GM19351 (cell line): ENCODE measurements around the gene ATP2A3.

Experiments used
- ATAC-seq: cut with Tn5 transposase; IDR thresholded peaks from one replicate; pipeline ENCODE4 v1.9.1; 2021; ENCODE audit warnings: mild to moderate bottlenecking, moderate library complexity; ENCODE audit not compliant: unreplicated experiment

Gene ATP2A3

DNA sequence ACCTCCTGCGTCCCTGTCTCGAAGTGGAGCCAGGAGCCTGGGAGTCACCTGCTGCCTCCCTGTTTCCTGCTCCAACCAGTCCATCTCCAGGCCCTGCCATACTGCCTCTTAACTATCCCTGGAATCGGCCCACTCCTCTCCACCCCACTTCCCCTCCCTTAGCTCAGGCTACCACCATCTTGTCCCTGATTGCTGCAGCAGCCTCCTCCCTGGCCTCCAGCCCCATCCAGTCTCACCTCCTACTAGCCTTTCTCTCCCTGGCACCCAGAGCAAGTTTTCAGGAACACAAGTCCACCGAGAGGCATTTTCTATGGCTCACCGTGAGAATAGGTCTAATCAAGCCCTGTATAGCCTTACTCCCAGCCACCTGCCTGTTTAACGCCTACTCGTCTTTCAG is 70.5 kb downstream of the ATP2A3 start:
- no peak for ATAC-seq

DNA sequence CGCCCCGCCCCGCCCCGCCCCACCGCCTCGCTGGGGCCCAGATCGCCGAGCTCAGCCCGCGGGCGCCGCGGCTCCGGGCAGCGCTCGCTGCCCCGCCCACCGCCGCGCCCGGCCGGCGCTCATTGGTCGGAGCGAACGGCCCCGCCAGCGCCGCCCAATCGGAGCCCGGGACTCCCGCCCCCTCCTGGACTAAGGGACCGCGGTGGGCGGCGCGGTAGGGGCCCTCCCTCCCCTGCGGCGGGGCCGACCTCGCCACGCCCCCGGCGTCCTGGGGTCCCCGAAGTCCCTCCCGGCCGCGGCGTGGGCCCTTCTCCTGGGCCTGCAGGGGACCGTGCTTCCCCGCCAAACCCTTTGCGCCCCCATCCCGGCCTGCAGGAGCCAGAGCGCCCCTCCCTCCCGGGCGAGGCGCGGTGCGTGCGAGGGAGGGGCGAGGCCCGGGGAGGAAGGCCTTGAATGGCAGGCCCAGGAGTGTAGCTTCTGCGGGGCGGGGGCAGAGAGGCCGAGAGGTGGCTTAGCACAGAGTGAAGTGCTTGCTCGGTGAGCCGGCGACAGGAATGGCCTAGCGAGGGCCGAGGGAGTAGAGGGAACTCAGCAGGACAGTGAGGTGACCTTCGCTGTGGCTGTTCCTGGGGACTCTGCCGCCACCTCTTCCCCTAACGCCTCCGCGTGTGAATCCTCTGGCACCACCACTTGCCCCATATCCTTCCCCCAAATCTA is 71.1 kb downstream of the ATP2A3 start, which contains the start of gene CAMKK1:
TSS of gene CAMKK1 (minus strand) at position 51 of the 717 bp plus-strand sequence. CDS start 7,366 bp downstream, outside the sequence.
- ATAC-seq, result peak; percentile 88

DNA sequence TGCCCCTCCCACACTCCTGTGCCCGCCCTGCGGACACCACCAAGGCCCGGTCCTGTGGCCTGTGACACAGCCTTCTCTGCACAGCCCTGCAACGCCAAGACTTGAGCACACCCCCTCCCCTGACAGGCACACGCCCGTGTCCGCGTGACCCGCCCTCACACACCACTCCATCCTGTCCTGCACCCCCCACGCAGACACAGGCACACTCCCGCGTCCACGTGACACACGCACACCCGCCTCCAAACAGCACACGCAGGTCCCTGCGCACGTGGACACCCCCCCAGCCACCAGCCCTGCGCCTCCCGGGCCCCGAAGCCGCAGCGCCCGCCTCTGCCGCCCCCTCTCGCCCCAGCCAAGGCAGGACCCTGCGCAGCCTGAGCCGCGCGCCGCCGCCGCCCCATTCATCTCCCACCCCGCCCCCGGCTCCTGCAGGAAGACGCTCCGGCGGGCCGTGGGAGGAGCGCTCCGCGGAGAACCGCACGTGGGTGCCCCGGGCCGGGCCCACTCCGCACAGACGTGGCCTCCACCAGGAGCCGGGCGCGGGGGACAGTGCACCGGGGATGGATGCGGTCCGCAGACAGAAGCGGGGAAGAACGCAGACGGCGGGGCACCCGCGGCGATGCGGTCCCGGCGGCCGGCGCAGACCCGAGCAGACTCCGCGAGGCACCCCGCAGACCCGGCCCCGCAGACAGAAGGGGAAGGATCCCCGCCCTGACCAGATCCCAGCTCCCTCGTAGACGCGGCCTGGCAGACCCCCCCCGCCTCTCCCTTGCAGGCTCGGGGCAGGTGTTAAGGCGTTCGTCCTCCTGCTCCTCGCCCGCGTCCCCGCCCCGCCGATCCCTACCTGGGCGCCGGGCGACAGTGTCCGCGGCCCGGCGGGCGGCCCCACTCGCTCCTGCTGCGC is 71.9 kb downstream of the ATP2A3 start:
- ATAC-seq, result no peak

DNA sequence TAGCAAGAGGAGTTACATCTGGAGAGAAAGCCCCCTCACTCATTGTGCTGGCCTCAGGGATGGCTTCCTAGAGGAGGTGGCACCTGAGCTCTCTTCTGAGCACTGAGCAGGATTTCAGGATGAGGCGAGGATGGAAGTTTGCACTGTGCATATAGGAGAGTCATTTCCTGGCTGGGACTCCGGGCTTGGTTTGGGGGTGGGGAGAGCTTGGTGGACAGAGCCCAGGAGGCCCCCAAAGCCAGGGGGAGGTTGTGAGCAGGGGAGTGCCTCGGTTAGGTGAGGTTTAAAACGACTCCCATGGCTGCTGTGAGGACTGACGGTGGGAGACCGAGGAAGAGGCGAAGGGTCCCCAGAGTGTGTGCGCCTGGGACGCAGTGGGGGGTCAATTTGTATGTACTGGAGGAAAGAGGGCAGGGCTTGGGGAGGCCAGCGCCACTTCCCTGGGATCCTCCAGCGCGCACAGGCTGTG is 72.6 kb downstream of the ATP2A3 start:
- no peak for ATAC-seq

DNA sequence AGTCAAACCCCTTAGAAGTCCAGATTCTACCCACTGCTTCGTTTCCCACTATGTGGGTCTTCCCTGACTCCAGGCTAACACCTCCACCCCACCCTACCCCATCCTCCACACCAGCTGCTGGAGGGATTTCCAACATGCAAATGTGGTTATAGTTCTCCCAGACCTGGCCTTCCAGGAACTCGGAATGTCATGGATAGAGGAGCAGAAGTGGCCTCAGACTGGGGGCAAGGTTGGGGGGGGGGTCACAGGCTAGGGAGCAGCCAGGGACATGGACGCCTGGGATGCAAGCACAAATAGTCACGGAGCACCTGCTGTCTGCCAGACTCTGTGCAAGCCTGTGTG is 73.4 kb downstream of the ATP2A3 start:
- no peak for ATAC-seq

DNA sequence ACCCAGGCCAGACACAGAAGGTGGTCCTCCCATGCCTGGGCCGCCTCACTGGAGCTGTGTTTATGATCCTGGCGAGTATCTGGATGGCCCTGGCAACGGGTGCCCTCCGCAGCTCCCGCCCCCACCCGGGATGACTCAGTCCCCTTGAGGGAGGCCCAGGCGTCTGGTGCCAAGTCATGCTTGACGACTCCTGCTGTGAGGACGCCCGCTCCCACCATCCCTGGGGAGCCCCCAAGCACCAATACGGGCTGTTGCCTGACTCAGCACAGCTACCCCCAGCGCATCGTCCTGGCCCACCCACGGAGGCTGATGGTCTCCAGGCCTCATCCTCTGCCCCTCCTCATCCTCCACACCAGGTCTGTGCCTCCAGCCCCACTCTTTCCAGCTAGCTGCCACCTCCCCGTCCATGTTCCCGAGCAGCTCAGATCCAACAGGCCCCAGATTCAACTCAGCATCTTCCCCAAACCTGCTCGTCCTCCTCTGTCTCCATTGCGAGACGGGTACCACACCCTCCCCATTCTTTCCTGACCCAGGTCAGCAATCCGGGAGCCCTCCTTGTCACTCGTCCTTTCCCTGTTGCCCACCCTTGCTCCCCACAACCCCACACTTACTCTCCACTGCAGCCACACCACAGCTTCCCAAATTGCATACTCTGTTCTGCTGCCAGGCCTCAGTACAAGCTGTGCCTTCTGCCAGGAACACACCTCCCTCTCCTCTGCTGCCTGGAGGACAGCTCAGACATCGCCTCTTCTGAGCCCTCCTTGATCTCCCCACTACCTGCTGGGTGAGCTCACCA is 74.0 kb downstream of the ATP2A3 start:
- no peak for ATAC-seq

DNA sequence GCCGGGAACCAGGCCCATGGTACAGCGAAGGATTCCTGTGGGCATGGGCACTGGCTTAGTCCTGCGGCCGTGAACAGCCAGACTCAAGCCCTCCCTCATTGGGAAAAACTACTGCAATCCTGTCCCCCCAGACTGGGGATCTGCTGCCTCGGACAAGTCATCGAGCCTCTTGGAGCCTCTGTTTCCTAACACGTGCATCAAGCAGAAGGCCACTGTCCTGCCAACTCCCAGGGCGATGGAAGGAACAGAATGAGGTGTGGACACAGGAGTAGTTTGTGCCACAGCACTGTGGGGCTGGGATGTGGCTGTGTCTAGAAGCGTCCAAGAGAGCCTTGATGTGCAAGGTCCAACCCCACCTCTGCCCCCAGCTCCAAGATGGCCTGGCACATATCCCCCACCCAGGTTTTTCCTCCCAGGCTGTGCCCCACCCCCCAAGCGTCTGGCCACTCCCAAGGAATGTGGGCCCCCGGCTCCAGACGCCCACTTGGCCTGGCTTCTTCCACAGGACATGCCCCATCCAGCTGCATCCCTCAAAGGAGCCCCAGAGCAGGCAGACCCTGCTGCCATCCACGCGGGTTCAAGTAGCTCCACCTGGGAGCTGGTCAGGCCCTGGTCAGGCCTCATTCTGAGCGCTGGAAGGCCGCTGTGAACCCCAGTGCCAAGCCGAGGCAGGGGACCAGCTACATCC is 74.8 kb downstream of the ATP2A3 start:
- ATAC-seq, result no peak

DNA sequence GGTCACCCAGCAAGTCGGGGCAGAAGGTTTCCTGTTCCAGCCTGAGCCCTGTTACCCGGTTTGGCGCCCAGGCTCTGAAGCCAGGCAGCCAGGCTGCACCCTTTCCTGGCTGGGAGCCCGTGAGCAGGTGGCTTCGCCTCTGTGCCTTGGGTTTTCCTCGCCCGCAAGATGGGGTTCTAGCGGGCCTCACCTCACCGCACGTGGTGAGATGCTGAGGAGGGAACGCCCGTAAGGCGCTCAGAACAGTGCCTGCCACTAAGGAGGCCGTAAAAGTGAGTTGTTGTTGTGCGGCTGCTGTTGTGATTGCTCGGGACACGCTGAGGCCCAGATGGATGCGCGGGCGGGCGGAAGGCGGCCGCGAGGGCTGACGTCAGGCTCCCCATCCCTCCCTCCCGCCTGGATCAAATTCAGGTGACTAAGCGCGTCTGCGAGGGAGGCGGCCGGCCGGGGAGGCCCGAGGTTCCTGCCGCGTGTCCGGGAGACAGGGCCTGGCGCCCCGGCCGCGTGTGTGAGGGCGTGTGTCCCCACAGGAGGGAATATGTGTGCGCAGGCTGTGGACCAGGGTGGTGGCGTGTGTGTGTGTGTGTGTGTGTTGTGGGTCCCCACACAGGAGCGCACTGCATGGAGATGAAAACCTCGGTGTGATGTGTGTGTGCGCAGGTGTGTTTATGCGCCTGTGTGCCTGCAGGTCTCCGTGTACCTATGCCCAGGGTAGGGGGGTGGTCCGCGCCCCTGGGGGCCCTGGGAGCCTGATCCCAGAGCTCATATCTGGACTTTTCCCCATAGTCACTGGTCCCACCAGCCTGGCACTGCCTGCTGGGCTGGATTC is 75.7 kb downstream of the ATP2A3 start:
- ATAC-seq, result no peak

DNA sequence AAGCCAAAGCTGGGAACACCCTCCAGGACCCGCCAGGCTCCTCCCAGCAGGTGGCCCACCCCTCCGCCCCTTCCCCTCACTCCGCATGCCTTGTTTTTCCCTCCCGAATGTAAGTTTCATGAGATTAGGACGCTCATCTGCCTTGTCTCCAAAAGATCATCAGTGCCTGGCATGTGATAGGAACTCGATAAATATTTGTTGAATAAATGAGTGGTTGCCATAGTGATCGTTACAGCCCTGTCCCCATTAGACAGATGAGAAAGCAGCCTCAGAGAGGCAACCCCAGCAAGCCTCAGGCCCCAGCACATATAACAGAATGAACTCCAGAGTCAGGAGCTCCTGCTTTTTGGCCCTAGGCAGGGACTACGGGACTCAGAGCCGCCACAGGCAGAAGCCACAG is 76.4 kb downstream of the ATP2A3 start:
- ATAC-seq, result no peak

DNA sequence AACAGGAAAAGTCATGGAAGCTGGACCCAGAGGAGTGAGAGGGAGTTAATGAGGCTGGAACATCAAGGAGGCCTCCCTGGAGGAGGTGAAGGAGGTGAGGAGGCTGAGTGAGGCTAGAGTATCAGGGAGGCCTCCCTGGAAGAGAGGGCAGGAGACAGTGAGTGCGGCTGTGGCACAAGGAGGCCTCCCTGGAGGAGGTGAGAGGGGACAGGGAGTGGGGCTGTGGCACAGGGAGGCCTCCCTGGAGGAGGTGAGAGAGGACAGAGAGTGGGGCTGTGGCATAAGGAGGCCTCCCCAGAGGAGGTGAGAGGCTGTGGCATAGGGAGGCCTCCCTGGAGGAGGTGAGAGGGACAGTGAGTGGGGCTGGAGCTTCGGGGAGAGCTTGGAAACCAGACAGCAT is 76.8 kb downstream of the ATP2A3 start:
- no peak for ATAC-seq

DNA sequence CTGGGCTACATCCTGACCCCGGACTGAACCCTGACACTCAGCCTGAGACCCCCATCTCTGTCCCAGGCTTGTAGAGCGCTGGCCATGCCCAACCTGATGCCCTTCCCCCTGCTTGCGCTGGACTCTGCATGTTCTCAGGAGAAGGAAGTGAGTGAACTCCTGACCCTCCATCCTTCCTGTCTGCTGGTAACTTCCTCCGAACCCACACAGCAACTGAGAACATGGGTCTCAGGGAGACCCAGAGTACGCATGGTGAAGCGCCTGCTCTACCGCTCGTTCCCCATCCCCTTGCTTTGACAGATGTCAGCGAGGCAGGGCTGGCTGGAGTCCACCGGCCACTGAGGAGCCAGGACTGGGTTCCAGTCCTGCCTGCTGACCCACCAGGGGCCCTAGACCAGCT is 77.5 kb downstream of the ATP2A3 start:
- ATAC-seq, result no peak

DNA sequence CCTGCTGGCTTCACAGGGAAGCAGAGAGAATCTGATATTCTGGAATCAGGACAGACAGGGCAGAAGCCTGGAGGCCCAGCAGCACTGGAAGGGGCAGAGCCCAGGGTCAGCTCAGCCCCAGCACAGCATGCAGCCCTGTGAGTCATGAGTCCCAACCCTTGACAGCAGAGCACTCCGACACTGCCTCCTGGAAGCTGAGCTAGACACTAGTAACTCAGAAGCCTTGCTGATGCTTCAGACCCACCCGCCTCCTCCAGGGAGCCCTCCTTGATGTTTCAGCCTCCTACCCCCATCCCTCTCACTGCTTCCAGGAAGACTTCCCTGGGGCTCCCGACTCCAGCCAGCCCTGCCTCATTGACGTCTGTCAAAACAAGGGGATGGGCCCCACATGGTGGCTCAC is 78.3 kb downstream of the ATP2A3 start:
- ATAC-seq, result no peak

DNA sequence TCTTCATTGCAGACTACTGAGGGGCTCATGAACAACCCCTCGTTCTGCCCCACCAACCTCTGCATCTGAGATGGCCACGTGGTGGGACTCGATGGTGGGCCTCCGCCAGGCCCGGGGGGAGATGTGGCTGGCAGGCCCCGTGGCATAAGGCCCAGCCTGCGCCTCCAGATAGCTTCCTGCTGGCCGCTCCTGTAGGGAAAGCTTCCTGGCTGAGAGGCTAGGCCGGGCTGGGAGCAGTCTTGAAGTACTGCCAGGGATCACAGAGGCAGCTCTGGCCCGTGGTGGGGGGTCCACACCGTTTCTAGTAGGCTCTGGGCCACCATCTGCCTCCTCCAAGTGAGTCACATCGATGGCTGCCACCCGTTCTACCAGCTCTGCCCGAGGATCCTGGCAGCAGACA is 79.0 kb downstream of the ATP2A3 start:
- no peak for ATAC-seq

DNA sequence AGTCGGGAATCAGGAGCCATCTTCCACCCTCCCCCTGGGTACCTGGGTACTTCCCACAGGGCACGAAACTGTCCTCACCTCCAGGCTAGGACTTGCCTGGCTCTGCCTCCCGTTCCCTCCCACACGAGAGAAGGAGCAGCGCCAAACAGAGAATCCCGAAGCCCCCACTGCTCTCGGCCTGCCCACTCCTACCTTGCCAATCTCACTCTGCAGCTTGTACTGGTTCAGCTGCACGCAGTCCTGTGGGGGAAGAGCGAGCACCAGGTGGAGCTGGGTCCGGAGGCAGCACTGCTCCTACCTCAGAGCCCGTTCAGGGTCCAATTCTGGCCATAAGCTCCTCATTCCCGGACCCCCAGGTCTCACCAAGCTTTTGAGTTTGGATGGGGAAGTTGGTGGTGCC is 80.0 kb downstream of the ATP2A3 start:
- ATAC-seq, result no peak

DNA sequence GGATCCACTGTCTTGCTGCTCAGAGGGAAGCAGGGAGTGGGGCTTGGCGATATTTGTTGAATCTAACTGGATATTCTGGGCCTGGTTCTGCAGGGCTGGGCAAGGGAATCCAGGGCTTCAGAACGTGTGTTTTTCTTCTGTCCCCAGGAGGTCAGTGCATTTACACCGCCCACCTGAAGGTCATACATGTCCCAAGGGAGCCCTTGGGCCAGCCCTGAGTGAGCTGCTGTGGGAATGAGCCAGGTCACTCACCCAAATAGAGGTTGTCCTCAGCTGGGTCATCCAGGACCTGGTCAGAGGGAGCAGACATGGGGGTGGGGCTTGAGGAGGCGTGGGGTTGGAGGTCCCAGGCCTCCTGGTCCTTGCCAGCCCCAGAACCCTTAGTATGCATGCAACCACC is 82.0 kb downstream of the ATP2A3 start:
- ATAC-seq, result no peak

DNA sequence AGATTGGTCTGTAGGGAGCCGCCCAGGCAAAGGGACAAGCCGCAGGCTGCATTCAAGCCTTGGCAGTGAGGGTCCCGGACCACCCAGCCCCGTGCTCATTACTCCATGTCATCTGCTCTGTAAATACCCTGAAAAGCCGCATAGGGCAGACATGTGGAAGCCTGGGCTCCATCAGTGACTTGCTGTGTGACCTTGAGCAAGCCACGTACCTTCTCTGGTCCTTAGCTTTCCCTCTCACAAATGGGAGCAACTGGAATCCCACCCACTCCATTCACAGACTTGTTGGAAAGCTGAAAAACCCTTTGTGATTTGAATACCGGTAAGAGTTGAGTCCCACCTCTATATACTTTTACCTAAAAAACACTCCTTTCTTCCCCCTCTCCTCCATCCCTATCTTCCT is 83.3 kb downstream of the ATP2A3 start:
- ATAC-seq, result no peak

DNA sequence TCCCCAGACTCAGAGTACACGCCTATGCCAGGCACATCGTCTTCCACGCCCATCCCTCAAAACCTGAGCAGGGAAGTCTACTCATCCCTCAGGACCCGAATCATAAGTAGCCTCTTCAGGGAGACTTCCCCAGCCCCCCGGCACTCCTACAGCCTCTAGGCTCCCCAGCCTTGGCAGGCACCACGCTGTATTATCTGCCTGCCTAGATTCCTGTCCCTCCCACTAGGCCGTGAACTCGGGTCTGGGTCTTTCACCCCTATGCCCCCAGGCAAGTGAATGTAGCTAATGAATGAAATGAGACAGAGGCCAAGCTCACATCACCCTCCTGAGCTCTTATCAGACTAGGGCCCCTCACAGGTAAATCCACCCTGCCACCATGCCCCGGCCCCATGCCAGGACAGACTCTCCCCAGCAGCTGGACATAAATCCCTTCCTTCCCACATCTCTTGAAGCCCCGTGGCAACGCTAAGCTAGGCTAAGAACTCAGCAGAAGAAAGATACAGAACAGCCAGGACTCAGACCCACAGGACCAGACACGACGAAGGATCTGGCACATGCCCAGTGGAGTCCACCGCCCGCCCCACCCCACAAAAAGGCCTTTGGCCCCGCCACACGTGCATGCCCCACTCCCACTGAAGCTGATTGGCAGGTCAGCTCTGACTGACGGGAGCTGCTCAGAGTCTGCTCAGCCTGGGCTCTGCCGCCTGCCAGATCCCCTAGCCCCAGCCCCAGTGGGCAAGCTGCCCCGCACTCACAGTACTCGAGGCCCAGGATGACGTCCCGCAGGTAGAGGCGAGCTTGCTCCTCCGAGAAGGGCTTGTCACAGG is 84.4 kb downstream of the ATP2A3 start:
- ATAC-seq, result no peak

DNA sequence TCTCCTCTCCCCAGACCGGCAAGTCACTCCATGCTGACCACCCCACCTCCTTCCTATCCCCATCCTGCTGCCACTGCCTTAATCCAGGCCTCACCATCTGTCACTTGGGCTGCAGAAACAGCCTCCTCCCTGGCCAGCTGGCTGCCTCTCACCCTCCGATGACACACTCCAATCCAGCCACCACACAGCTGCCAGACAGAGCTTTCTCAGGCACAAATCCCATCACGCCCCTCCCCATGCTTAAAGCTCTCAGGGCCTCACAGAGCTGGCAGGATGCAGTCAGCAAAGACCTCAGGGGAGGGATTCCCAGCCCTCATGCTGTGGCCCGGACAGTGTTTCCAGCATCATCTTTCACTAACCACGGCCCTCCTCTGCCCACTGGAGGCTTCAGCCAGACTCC is 85.1 kb downstream of the ATP2A3 start:
- no peak for ATAC-seq

DNA sequence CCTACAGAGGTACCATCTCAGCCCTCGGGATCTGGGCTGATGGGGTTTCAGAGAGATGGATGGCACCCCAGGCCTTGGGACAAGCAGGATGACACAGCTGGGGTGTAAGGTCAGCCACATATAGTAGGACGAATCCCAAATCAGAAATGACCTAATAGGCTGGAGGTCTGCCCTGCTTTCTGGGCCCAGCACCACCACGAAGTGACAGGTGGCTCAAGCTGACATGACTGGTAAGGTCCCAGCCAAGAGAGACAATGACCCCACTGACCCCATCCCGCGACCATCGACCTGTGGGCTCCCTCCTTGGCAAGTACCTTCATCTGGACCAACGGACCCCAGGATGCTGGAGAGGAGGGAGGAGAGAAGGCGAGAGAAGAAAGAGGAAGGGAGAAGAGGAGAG is 87.0 kb downstream of the ATP2A3 start:
- no peak for ATAC-seq
